ENCODE results near the gene COMMD3. TPM values are rescaled to one million over a fixed set of nuclear protein-coding genes. Genes with fewer than 3 reads are reported as not detected.

Gene COMMD3
- total RNA-seq, 2 donors from 2014 or later, result 10.4 to 14.9 TPM

GRCh38 chr10:22317771-22318565, 1.8 kb downstream of the COMMD3 start:
- peaks cover 78% of the 10 kb centered on the region for H3K27me3 ChIP-seq (ENCODE audit: control insufficient read depth, insufficient read depth, low read length, poor library complexity, severe bottlenecking)
- H3K27ac ChIP-seq (ENCODE audit: low read depth, low read length), result no peak overlapping the region
- no peaks in the 10 kb centered on the region for H3K9me3 ChIP-seq (ENCODE audit: control insufficient read depth, low read length)
- Mint-ChIP-seq H3K27me3 (ENCODE audit: insufficient read depth) (peaks cover 81% of the 10 kb centered on the region), H3K27ac (no peak overlapping the region), H3K4me3 (no peak overlapping the region), H3K9me3 (no peaks in the 10 kb centered on the region), H3K4me1 (peaks cover 23% of the 10 kb centered on the region), H3K36me3 (ENCODE audit: low read depth) (no peaks in the 10 kb centered on the region)
- H3K36me3 ChIP-seq (ENCODE audit: control insufficient read depth, insufficient read depth, low read length), result no peaks in the 10 kb centered on the region
- no peak for DNase-seq
- no peak overlapping the region for H3K4me3 ChIP-seq (ENCODE audit: low read length)
- WGBS, 2 experiments (ENCODE audit: insufficient coverage in 1 of 2, insufficient read length in 1 of 2), result 4 to 8% methylated on average over 3 of the region's 6 CpGs
- H3K4me1 ChIP-seq (ENCODE audit: control insufficient read depth, insufficient read depth, low read length), result peaks cover 3% of the 10 kb centered on the region
- H3K9ac ChIP-seq (ENCODE audit: extremely low read depth, low read length, poor library complexity, severe bottlenecking), result no peak overlapping the region
- no peak for TF ChIP-seq CTCF (conservative IDR thresholded peaks at IDR 0.05)

GRCh38 chr10:22318772-22319171, 2.6 kb downstream of the COMMD3 start:
- H3K27ac Mint-ChIP-seq, result no peak overlapping the region
- peaks cover 81% of the 10 kb centered on the region for H3K27me3 Mint-ChIP-seq (ENCODE audit: insufficient read depth)
- peak; percentile 19 for TF ChIP-seq CTCF (conservative IDR thresholded peaks at IDR 0.05)

GRCh38 chr10:22319547-22319979, 3.4 kb downstream of the COMMD3 start:
- H3K36me3 ChIP-seq (ENCODE audit: control insufficient read depth, insufficient read depth, low read length), result no peaks in the 10 kb centered on the region
- WGBS, 2 experiments (ENCODE audit: insufficient coverage in 1 of 2, insufficient read length in 1 of 2), result 8 to 12% methylated on average over 10 of the region's 10 CpGs
- Mint-ChIP-seq H3K4me1 (peaks cover 39% of the 10 kb centered on the region), H3K27ac (no peak overlapping the region), H3K4me3 (peak overlapping the region; percentile 55), H3K27me3 (ENCODE audit: insufficient read depth) (peaks cover 82% of the 10 kb centered on the region), H3K9me3 (no peaks in the 10 kb centered on the region), H3K36me3 (ENCODE audit: low read depth) (no peaks in the 10 kb centered on the region)
- peaks cover 3% of the 10 kb centered on the region for H3K4me1 ChIP-seq (ENCODE audit: control insufficient read depth, insufficient read depth, low read length)
- no peak for TF ChIP-seq CTCF (conservative IDR thresholded peaks at IDR 0.05)
- H3K9ac ChIP-seq (ENCODE audit: extremely low read depth, low read length, poor library complexity, severe bottlenecking), result no peak overlapping the region
- H3K9me3 ChIP-seq (ENCODE audit: control insufficient read depth, low read length), result no peaks in the 10 kb centered on the region
- no peak overlapping the region for H3K4me3 ChIP-seq (ENCODE audit: low read length)
- H3K27me3 ChIP-seq (ENCODE audit: control insufficient read depth, insufficient read depth, low read length, poor library complexity, severe bottlenecking), result peaks cover 78% of the 10 kb centered on the region
- no peak for DNase-seq
- H3K27ac ChIP-seq (ENCODE audit: low read depth, low read length), result no peak overlapping the region

More at GRCh38 chr10:22318772-22319171, 2.6 kb downstream of the COMMD3 start:
- no peak overlapping the region for H3K27ac ChIP-seq (ENCODE audit: low read depth, low read length)
- Mint-ChIP-seq H3K36me3 (ENCODE audit: low read depth) (no peaks in the 10 kb centered on the region), H3K4me3 (no peak overlapping the region), H3K4me1 (peaks cover 31% of the 10 kb centered on the region), H3K9me3 (no peaks in the 10 kb centered on the region)
- 12% methylated on average over 3 of the region's 3 CpGs; no CpG with 5 or more reads in 1 of the 2 experiments for WGBS, 2 experiments (ENCODE audit: insufficient coverage in 1 of 2, insufficient read length in 1 of 2)
- no peak overlapping the region for H3K4me3 ChIP-seq (ENCODE audit: low read length)
- no peaks in the 10 kb centered on the region for H3K9me3 ChIP-seq (ENCODE audit: control insufficient read depth, low read length)
- no peak overlapping the region for H3K9ac ChIP-seq (ENCODE audit: extremely low read depth, low read length, poor library complexity, severe bottlenecking)
- H3K27me3 ChIP-seq (ENCODE audit: control insufficient read depth, insufficient read depth, low read length, poor library complexity, severe bottlenecking), result peaks cover 78% of the 10 kb centered on the region
- DNase-seq, result no peak
- peaks cover 3% of the 10 kb centered on the region for H3K4me1 ChIP-seq (ENCODE audit: control insufficient read depth, insufficient read depth, low read length)
- H3K36me3 ChIP-seq (ENCODE audit: control insufficient read depth, insufficient read depth, low read length), result no peaks in the 10 kb centered on the region
